ENCODE data around the gene ADNP. TPM values are rescaled to one million over a fixed set of nuclear protein-coding genes. Genes with fewer than 3 reads are reported as not detected.

ADNP gene
- polyA plus RNA-seq, 1 donor (not counting 4 experiments of a cell fraction or from before 2014, with no cell fraction given) = 29.3 TPM

DNA sequence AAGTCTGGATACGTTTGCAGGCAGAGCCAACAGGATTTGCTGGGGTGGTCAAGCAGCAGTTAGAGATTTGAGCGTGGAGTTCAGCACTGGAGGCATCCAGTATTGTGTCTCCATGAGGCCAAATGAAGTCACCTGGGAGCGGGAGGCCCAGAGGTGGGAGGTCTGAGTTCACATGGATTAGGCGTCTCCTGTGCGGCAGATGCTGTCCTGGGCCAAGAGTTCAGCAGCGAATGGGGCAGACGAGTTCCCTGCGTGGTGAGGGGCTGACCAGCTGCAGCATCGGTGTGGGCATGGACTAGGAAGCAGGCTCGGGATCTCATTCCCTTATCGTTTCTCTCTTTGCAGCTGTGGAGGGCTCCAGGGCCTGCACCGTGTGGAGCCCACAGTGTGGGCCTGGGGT is 70.2 kb downstream of the ADNP start:
- no peaks in the 10 kb centered on the region for H4K20me1 ChIP-seq (ENCODE audit: control insufficient read depth, extremely low read depth, insufficient read depth, low read length)
- no peak overlapping the region for H3K27ac ChIP-seq (ENCODE audit: control insufficient read depth, insufficient read depth, low read length)
- no peaks in the 10 kb centered on the region for H3K9me3 ChIP-seq (ENCODE audit: control insufficient read depth, low read depth, low read length)
- no peak overlapping the region for H2AFZ ChIP-seq (ENCODE audit: control insufficient read depth, low read length)
- H3K4me3 ChIP-seq (ENCODE audit: control insufficient read depth in 2 of 3, extremely low read depth in 1 of 3, insufficient read depth in 2 of 3, low read depth in 1 of 3, low read length in 3 of 3) = no peak overlapping the region
- H3K36me3 ChIP-seq (ENCODE audit: control insufficient read depth in 2 of 2, extremely low read depth in 1 of 2, insufficient read depth in 2 of 2, low read length in 2 of 2) = no peaks in the 10 kb centered on the region
- no peak for FAIRE-seq
- no peaks in the 10 kb centered on the region for H3K27me3 ChIP-seq (ENCODE audit: control insufficient read depth, extremely low read depth, insufficient read depth, low read length)
- DNase-seq (ENCODE audit: low read depth, low spot score) = no peak
- H3K9ac ChIP-seq (ENCODE audit: control insufficient read depth, extremely low read depth, insufficient read depth, low read length) = no peak overlapping the region
- H3K4me2 ChIP-seq (ENCODE audit: control insufficient read depth, extremely low read depth, insufficient read depth, low read depth, low read length) = no peak overlapping the region
- peaks cover 13% of the 10 kb centered on the region for H3K4me1 ChIP-seq (ENCODE audit: control insufficient read depth, extremely low read depth, insufficient read depth, low read length)
- no peak for TF ChIP-seq EZH2 (IDR thresholded peaks at IDR 0.05; ENCODE audit: low read length)
- TF ChIP-seq, protein P1, sequence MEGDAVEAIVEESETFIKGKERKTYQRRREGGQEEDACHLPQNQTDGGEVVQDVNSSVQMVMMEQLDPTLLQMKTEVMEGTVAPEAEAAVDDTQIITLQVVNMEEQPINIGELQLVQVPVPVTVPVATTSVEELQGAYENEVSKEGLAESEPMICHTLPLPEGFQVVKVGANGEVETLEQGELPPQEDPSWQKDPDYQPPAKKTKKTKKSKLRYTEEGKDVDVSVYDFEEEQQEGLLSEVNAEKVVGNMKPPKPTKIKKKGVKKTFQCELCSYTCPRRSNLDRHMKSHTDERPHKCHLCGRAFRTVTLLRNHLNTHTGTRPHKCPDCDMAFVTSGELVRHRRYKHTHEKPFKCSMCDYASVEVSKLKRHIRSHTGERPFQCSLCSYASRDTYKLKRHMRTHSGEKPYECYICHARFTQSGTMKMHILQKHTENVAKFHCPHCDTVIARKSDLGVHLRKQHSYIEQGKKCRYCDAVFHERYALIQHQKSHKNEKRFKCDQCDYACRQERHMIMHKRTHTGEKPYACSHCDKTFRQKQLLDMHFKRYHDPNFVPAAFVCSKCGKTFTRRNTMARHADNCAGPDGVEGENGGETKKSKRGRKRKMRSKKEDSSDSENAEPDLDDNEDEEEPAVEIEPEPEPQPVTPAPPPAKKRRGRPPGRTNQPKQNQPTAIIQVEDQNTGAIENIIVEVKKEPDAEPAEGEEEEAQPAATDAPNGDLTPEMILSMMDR (optimal IDR thresholded peaks at IDR 0.05 in 1 of 3, IDR thresholded peaks at IDR 0.05 in 1 of 3, conservative IDR thresholded peaks at IDR 0.05 in 1 of 3; ENCODE audit: extremely low read depth in 1 of 3, insufficient read depth in 2 of 3, low read length in 3 of 3) = no peak
- dilution Hi-C loops (cut with MboI; ENCODE audit: extremely low pct_ligation_motif_present, low sequenced_read_pairs) = no loop called here
- no peaks in the 10 kb centered on the region for H3K79me2 ChIP-seq (ENCODE audit: control insufficient read depth, insufficient read depth, low read length)
- no peaks in the 10 kb centered on the region for H3K9me1 ChIP-seq (ENCODE audit: control insufficient read depth, extremely low read depth, insufficient read depth, low read length)

DNA sequence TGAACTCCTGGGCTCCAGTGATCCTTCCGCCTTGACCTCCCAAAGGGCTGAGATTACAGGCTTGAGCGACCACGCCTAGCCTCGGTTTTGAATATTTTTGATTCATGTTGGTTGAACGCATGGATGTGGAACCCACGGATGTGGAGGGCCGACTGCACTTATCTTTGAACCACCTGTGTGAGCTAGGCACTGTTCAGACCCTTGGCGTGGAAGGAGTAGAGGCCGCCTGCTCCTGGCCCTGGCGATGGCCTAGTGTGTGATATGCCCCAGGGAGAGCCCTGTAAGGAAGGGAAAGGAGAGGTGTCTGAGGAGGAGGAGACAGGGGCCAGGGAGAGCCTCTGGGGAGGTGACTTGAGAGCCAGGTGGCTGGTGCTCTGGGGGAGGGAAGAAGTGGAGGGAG is 72.1 kb downstream of the ADNP start:
- dilution Hi-C loops (cut with MboI; ENCODE audit: extremely low pct_ligation_motif_present, low sequenced_read_pairs) = no loop called here
- no peak overlapping the region for H3K27ac ChIP-seq (ENCODE audit: control insufficient read depth, insufficient read depth, low read length)
- no peaks in the 10 kb centered on the region for H3K9me1 ChIP-seq (ENCODE audit: control insufficient read depth, extremely low read depth, insufficient read depth, low read length)
- no peaks in the 10 kb centered on the region for H3K27me3 ChIP-seq (ENCODE audit: control insufficient read depth, extremely low read depth, insufficient read depth, low read length)
- H2AFZ ChIP-seq (ENCODE audit: control insufficient read depth, low read length) = no peak overlapping the region
- H3K79me2 ChIP-seq (ENCODE audit: control insufficient read depth, insufficient read depth, low read length) = no peaks in the 10 kb centered on the region
- no peak for DNase-seq (ENCODE audit: low read depth, low spot score)
- TF ChIP-seq, protein P1 (optimal IDR thresholded peaks at IDR 0.05 in 1 of 3, IDR thresholded peaks at IDR 0.05 in 1 of 3, conservative IDR thresholded peaks at IDR 0.05 in 1 of 3; ENCODE audit: extremely low read depth in 1 of 3, insufficient read depth in 2 of 3, low read length in 3 of 3) = no peak
- TF ChIP-seq EZH2 (IDR thresholded peaks at IDR 0.05; ENCODE audit: low read length) = no peak
- no peak overlapping the region for H3K4me3 ChIP-seq (ENCODE audit: control insufficient read depth in 2 of 3, extremely low read depth in 1 of 3, insufficient read depth in 2 of 3, low read depth in 1 of 3, low read length in 3 of 3)
- H3K4me1 ChIP-seq (ENCODE audit: control insufficient read depth, extremely low read depth, insufficient read depth, low read length) = peaks cover 12% of the 10 kb centered on the region
- no peaks in the 10 kb centered on the region for H4K20me1 ChIP-seq (ENCODE audit: control insufficient read depth, extremely low read depth, insufficient read depth, low read length)
- no peak overlapping the region for H3K9ac ChIP-seq (ENCODE audit: control insufficient read depth, extremely low read depth, insufficient read depth, low read length)
- H3K4me2 ChIP-seq (ENCODE audit: control insufficient read depth, extremely low read depth, insufficient read depth, low read depth, low read length) = no peak overlapping the region
- no peaks in the 10 kb centered on the region for H3K9me3 ChIP-seq (ENCODE audit: control insufficient read depth, low read depth, low read length)
- FAIRE-seq = no peak
- H3K36me3 ChIP-seq (ENCODE audit: control insufficient read depth in 2 of 2, extremely low read depth in 1 of 2, insufficient read depth in 2 of 2, low read length in 2 of 2) = no peaks in the 10 kb centered on the region
